HepG2 (cell line): ENCODE data around the gene IL17C. TPM values are rescaled to one million over a fixed set of nuclear protein-coding genes. Genes with fewer than 3 reads are reported as not detected.

ENCODE experiments used
- ATF7 ChIP-seq, 2 experiments: fragments of 450-650 bp in 1 of 2; sonication (generic) in 1 of 2; formaldehyde crosslinking in 1 of 2; IDR thresholded peaks; 2 replicates each; pipeline versions ENCODE4 v1.4.0 to v1.6.1; 2016 to 2020; ENCODE audit warnings: antibody characterized with exemption in 1 of 2, mild to moderate bottlenecking in 1 of 2, missing genetic modification reagents in 1 of 2
- EHMT2 ChIP-seq: fragments of 200-600 bp; sonication (generic); IDR thresholded peaks from 2 replicates; pipeline ENCODE4 v1.7.0; 2017; ENCODE audit warnings: antibody characterized with exemption, low read depth, low read length, borderline replicate concordance
- ELF4 ChIP-seq: sonication (generic); formaldehyde crosslinking; IDR thresholded peaks from 2 replicates; pipeline ENCODE4 v1.5.0; 2020; ENCODE audit warnings: missing genetic modification reagents, mild to moderate bottlenecking, moderate library complexity, borderline replicate concordance
- GATAD1 ChIP-seq: IDR thresholded peaks from 2 replicates; pipeline ENCODE4 v1.6.1; 2016; ENCODE audit warnings: missing genetic modification reagents, missing compliant biosample characterization
- KDM5B ChIP-seq: sonication (generic); formaldehyde crosslinking; IDR thresholded peaks from 2 replicates; pipeline ENCODE4 v1.4.0; 2020; ENCODE audit warnings: missing genetic modification reagents, mild to moderate bottlenecking, borderline replicate concordance
- NCOA5 ChIP-seq: sonication (generic); formaldehyde crosslinking; IDR thresholded peaks from 2 replicates; pipeline ENCODE4 v1.4.0; 2020; ENCODE audit warnings: missing genetic modification reagents
- ZBTB42 ChIP-seq: sonication (generic); formaldehyde crosslinking; IDR thresholded peaks from 2 replicates; pipeline ENCODE4 v1.5.0; 2020; ENCODE audit warnings: mild to moderate bottlenecking, missing genetic modification reagents
- ZNF34 ChIP-seq: sonication (generic); formaldehyde crosslinking; IDR thresholded peaks from 2 replicates; pipeline ENCODE4 v1.4.0; 2020; ENCODE audit warnings: mild to moderate bottlenecking, missing genetic modification reagents, borderline replicate concordance
- polyA plus RNA-seq, 8 experiments: library from polyadenylated mRNA; depleted of rRNA in 3 of 8; stranded (reverse) in 7 of 8; unstranded in 1 of 8; fragments of >200 nt; fragmentation: Illumina TruSeq in 4 of 8; extraction: Trizol in 4 of 8; gene quantifications; 2 replicates each; pipeline versions ENCODE4 v1.2.1 to v1.2.3, GENCODE V29; 2011 to 2016; ENCODE audit warnings: low read depth in 4 of 8, missing spikeins in 1 of 8, mixed read lengths in 1 of 8; ENCODE audit not compliant: insufficient read depth in 1 of 8
- total RNA-seq, 5 experiments: library from RNA; depleted of rRNA; stranded (reverse); fragments of >200 nt; fragmentation: Illumina TruSeq; extraction: Trizol; gene quantifications; 2 replicates each; pipeline ENCODE4 v1.2.3, GENCODE V29; 2016; ENCODE audit warnings: low read depth in 1 of 5
- TF ChIP-seq, protein P1 (sequence below), 2 experiments: sonication (generic) in 1 of 2; formaldehyde crosslinking in 1 of 2; IDR thresholded peaks; 2 replicates each; pipeline versions ENCODE4 v1.6.1 to v1.9.0; 2014 to 2022; ENCODE audit warnings: antibody characterized with exemption in 1 of 2, borderline replicate concordance in 1 of 2, inconsistent platforms in 1 of 2, low read depth in 1 of 2, missing genetic modification reagents in 1 of 2
- TF ChIP-seq, protein P2 (sequence below): sonication (generic); formaldehyde crosslinking; IDR thresholded peaks from 2 replicates; pipeline ENCODE4 v1.4.0; 2020; ENCODE audit warnings: low read depth, missing genetic modification reagents
- TF ChIP-seq, protein P3 (sequence below): sonication (generic); formaldehyde crosslinking; IDR thresholded peaks from 2 replicates; pipeline ENCODE4 v1.8.1; 2023; ENCODE audit warnings: mild to moderate bottlenecking, missing genetic modification reagents, borderline replicate concordance

The IL17C gene
- total and polyA plus RNA-seq, 2 of the 13 experiments (the other 11 are each of a cell fraction or from before 2014, with no cell fraction given): not detected

DNA sequence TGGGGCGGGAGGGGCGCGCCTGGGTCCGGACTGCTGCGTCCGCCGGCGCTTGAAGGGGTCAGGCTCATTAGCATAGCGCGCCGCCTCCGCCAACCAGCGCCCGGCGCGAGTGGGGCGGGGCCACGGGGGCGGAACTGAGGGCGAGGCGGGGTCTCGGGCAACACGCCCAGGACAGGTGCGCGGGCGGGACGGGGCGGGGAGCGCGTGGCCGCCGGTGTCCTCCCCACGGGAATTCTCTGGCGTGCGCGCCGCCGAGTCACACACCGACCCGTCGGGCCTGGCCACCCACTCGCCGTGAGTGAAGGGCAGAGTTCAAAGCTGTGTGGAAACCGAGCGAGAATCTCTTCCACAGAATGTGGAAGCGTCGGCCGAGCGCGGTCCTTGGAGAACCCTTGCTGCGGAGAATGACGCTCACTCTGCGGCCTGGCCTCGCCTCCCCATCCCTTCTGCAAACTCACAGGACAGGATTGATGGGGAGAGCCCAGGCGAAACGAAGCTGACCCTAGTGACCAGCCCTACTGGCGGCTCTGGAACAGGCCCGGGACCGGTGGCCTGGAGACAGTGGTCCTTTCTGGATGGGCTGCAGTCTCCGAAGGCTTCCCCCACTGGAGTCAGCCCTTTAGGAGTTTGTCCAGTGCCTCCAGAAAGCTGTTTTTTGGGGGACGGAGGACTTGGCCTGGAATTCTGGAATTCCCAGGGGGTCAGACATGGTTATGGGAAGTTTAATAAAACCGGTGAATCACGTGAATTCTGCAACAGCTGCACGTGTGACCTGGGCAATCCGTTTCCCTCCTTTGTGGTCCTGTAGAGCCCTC is 48.3 kb downstream of the IL17C start, which contains the start of gene SNAI3 (continued):
- TF ChIP-seq, protein P1, sequence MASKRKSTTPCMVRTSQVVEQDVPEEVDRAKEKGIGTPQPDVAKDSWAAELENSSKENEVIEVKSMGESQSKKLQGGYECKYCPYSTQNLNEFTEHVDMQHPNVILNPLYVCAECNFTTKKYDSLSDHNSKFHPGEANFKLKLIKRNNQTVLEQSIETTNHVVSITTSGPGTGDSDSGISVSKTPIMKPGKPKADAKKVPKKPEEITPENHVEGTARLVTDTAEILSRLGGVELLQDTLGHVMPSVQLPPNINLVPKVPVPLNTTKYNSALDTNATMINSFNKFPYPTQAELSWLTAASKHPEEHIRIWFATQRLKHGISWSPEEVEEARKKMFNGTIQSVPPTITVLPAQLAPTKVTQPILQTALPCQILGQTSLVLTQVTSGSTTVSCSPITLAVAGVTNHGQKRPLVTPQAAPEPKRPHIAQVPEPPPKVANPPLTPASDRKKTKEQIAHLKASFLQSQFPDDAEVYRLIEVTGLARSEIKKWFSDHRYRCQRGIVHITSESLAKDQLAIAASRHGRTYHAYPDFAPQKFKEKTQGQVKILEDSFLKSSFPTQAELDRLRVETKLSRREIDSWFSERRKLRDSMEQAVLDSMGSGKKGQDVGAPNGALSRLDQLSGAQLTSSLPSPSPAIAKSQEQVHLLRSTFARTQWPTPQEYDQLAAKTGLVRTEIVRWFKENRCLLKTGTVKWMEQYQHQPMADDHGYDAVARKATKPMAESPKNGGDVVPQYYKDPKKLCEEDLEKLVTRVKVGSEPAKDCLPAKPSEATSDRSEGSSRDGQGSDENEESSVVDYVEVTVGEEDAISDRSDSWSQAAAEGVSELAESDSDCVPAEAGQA (IDR thresholded peaks at IDR 0.05; ENCODE audit: low read depth): no peak
- TF ChIP-seq, protein P1 (CRISPR knock-in tag; IDR thresholded peaks at IDR 0.05; ENCODE audit: borderline replicate concordance): 0 out of 2 replicates have a peak, but pooled peaks have one; percentile 72
- 0 out of 2 replicates have a peak, but pooled peaks have one; percentile 85 for TF ChIP-seq ZBTB42 (CRISPR knock-in tag)
- TF ChIP-seq KDM5B (CRISPR knock-in tag): peak; percentile 73; the same call in 1 of the 2 replicates
- TF ChIP-seq, protein P2, sequence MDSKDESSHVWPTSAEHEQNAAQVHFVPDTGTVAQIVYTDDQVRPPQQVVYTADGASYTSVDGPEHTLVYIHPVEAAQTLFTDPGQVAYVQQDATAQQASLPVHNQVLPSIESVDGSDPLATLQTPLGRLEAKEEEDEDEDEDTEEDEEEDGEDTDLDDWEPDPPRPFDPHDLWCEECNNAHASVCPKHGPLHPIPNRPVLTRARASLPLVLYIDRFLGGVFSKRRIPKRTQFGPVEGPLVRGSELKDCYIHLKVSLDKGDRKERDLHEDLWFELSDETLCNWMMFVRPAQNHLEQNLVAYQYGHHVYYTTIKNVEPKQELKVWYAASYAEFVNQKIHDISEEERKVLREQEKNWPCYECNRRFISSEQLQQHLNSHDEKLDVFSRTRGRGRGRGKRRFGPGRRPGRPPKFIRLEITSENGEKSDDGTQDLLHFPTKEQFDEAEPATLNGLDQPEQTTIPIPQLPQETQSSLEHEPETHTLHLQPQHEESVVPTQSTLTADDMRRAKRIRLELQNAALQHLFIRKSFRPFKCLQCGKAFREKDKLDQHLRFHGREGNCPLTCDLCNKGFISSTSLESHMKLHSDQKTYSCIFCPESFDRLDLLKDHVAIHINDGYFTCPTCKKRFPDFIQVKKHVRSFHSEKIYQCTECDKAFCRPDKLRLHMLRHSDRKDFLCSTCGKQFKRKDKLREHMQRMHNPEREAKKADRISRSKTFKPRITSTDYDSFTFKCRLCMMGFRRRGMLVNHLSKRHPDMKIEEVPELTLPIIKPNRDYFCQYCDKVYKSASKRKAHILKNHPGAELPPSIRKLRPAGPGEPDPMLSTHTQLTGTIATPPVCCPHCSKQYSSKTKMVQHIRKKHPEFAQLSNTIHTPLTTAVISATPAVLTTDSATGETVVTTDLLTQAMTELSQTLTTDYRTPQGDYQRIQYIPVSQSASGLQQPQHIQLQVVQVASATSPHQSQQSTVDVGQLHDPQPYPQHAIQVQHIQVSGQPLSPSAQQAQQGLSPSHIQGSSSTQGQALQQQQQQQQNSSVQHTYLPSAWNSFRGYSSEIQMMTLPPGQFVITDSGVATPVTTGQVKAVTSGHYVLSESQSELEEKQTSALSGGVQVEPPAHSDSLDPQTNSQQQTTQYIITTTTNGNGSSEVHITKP: no peak
- peak; percentile 91; the same call in 1 of the 2 replicates for TF ChIP-seq ZNF34 (CRISPR knock-in tag)
- TF ChIP-seq NCOA5 (CRISPR knock-in tag): no peak
- 0 out of 2 replicates have a peak, but pooled peaks have one; percentile 41 for TF ChIP-seq GATAD1 (CRISPR knock-in tag)
- no peak for TF ChIP-seq ATF7 (IDR thresholded peaks at IDR 0.05)
- TF ChIP-seq ATF7 (CRISPR knock-in tag; IDR thresholded peaks at IDR 0.05): peak; percentile 73; the same call in 1 of the 2 replicates
- no peak for TF ChIP-seq ELF4 (CRISPR knock-in tag)
- TF ChIP-seq EHMT2: no peak
- TF ChIP-seq, protein P3, sequence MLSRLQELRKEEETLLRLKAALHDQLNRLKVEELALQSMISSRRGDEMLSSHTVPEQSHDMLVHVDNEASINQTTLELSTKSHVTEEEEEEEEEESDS (CRISPR knock-in tag): peak; percentile 74; the same call in 1 of the 2 replicates
